Colonic mucosa (tissue), 4 donors: ENCODE measurements around the gene PDE6H. TPM values are rescaled to one million over a fixed set of nuclear protein-coding genes. Genes with fewer than 3 reads are reported as not detected.

Source experiments
- DNase-seq: peaks from one replicate; pipeline ENCODE4 v3.0.0-alpha.2; 2020
- H3K27ac ChIP-seq: fragments of 200-600 bp; one replicate; pipeline ENCODE4 v1.8.0; 2021
- H3K27me3 ChIP-seq: fragments of 200-600 bp; one replicate; pipeline ENCODE4 v1.8.0; 2021
- H3K36me3 ChIP-seq: fragments of 200-600 bp; one replicate; pipeline ENCODE4 v1.8.0; 2021
- H3K4me1 ChIP-seq: fragments of 200-600 bp; one replicate; pipeline ENCODE4 v1.8.0; 2021; ENCODE audit warnings: mild to moderate bottlenecking
- H3K4me3 ChIP-seq: fragments of 200-600 bp; one replicate; pipeline ENCODE4 v1.8.0; 2021
- H3K9ac ChIP-seq, 2 donors: one replicate each; pipeline ENCODE4 v1.7.0; 2013; ENCODE audit warnings: control low read depth in 2 of 2, low read depth in 2 of 2, low read length in 2 of 2
- H3K9me3 ChIP-seq: fragments of 200-600 bp; one replicate; pipeline ENCODE4 v1.8.0; 2021
- intact Hi-C: fragments of 100-400 bp; cut with DNase I; formaldehyde crosslinking; loops from one replicate; pipeline ENCODE4 v1.14.1; 2022
- total RNA-seq, 2 donors: library from RNA; stranded (reverse); fragmentation: NEBNext Ultra II Directional in 1 of 2; extraction: Animal tissue kit (Norgen Biotek cat#: 25700) in 1 of 2; gene quantifications; one replicate each; pipeline ENCODE4 v1.2.1, GENCODE V29; 2021
- TF ChIP-seq, protein P1 (sequence below): fragments of 200-600 bp; IDR thresholded peaks from one replicate; pipeline ENCODE4 v1.8.0; 2022; ENCODE audit warnings: antibody characterized with exemption, mild to moderate bottlenecking
- donor health status: healthy.
- donor health status: DM: no; HTN: no; CAD: no.
- donor health status: DM: no; HTN: no; CAD: no.

PDE6H gene
- total RNA-seq, 2 donors from 2014 or later = not detected

DNA sequence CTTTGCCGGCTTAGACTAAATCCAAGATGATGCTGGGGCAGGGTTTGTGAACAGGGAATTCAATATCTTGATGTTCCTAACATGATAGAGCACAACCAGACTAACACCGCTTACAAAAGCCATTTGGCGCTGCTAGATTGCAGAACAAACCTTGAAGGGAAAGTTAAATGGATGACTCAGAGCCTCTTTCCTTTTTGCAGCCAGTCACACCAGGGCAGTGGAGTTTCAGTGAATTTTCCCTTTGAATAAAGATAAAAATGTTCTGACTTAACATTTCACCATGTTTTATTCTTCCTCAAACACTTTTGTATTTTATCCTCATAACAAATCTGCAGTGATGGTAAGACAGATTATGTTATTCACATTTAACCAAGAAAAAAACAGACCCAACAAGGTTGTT lies 47.3 kb downstream of the PDE6H start:
- Histone ChIP-seq H3K4me1 (no peaks in the 10 kb centered on the region), H3K27me3 (no peaks in the 10 kb centered on the region), H3K36me3 (no peaks in the 10 kb centered on the region), H3K27ac (no peak overlapping the region), H3K4me3 (no peak overlapping the region), H3K9me3 (no peaks in the 10 kb centered on the region), H3K9ac (no peak overlapping the region)
- intact Hi-C loops = no loop called here
- DNase-seq = no peak
- TF ChIP-seq, protein P1, sequence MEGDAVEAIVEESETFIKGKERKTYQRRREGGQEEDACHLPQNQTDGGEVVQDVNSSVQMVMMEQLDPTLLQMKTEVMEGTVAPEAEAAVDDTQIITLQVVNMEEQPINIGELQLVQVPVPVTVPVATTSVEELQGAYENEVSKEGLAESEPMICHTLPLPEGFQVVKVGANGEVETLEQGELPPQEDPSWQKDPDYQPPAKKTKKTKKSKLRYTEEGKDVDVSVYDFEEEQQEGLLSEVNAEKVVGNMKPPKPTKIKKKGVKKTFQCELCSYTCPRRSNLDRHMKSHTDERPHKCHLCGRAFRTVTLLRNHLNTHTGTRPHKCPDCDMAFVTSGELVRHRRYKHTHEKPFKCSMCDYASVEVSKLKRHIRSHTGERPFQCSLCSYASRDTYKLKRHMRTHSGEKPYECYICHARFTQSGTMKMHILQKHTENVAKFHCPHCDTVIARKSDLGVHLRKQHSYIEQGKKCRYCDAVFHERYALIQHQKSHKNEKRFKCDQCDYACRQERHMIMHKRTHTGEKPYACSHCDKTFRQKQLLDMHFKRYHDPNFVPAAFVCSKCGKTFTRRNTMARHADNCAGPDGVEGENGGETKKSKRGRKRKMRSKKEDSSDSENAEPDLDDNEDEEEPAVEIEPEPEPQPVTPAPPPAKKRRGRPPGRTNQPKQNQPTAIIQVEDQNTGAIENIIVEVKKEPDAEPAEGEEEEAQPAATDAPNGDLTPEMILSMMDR = no peak

Other genes with a start within 250 kb of the PDE6H start
- 10 to 100 TPM; 55.3 to 60.0 TPM for gene WBP11, start 169.6 kb upstream of the PDE6H start, total RNA-seq
- gene C12orf60, start 169.4 kb upstream of the PDE6H start, total RNA-seq = under 1 TPM; 0.42 to 0.89 TPM
- not detected for gene SMCO3, start 158.9 kb upstream of the PDE6H start, total RNA-seq
- under 1 TPM in 1 of 2 donors, not detected in 1; 0.49 TPM for gene ART4, start 129.5 kb upstream of the PDE6H start, total RNA-seq
- 100 to 1,000 TPM in 1 of 2 donors, 10 to 100 TPM in 1; 37.6 to 180 TPM for gene MGP, start 87.2 kb upstream of the PDE6H start, total RNA-seq
- 1 to 10 TPM in 1 of 2 donors, under 1 TPM in 1; 0.52 to 2.1 TPM for gene ERP27, start 34.5 kb upstream of the PDE6H start, total RNA-seq
- 10 to 100 TPM; 21.5 to 40.8 TPM for gene ARHGDIB, start 11.4 kb upstream of the PDE6H start, total RNA-seq
- gene RERG, start 248.4 kb downstream of the PDE6H start, total RNA-seq = 1 to 10 TPM in 1 of 2 donors, under 1 TPM in 1; 0.84 to 5.3 TPM